ENCODE results near the gene NTM.

NTM gene

DNA sequence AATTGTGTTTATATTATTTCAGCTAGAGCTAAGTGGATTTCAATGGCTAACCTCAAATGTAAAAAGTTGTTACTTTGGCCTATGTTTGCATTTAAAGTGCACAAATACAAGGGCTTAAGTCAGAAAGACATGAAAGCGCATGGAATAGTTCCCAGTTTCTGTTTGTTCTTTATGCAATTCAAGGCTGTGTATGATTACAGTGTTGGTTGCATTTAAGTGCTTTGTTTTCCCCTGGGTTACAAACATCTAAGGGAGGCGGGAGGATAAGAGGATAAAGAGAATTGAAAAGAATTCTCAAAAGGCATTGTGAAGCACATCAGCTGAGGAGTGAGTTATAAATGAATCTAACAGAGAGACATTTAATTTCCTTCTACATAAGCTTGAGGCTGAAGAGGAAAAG, 453.4 kb downstream of the NTM start:
- no peak for DNase-seq (ENCODE audit: low read depth)

DNA sequence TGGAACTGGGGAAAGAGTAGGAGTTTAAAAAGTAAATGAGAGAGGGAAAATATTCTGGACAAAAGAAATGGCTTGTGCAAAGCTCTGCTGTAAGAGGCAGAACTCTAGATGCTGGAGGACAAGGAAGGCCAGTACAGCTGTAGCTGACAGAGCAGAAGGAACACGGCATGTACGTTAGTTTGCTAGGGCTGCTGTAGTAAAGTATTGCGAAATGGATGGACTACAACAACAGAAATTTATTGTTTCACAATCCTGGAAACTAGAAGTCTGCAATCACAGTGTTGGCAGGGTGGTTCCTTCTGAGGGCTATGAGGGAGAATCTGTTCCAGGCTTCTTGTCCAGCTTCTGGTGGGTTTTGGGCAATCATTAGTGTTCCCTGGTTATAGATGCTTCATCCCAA, 454.4 kb downstream of the NTM start:
- no peak for DNase-seq (ENCODE audit: low read depth)

- no peak for DNase-seq (ENCODE audit: low read depth)
These were observed 457.0 kb downstream of the NTM start for GRCh38 chr11:131827430-131827829.

- no peak for DNase-seq (ENCODE audit: low read depth)
These were observed 459.3 kb downstream of the NTM start for GRCh38 chr11:131829725-131830124.

DNA sequence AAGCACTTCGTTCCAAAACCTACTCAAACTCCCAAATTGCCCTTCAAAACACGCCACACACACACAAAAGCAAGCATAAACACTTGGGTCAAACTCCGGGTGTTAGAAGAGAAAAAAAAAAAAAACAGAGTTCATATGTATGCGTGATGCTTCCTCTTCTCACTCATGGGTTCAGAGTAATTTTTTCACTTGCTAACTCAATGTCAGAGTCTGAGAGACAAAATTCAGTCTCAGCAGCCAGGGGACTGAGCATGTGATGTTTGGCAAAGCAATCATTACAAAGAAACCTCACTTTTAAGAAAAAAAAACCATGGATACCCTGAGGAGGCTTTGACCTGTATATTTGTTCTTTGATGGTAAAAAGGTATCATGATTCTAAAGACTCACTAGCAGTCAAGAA, 461.7 kb downstream of the NTM start:
- no peak for DNase-seq (ENCODE audit: low read depth)

DNA sequence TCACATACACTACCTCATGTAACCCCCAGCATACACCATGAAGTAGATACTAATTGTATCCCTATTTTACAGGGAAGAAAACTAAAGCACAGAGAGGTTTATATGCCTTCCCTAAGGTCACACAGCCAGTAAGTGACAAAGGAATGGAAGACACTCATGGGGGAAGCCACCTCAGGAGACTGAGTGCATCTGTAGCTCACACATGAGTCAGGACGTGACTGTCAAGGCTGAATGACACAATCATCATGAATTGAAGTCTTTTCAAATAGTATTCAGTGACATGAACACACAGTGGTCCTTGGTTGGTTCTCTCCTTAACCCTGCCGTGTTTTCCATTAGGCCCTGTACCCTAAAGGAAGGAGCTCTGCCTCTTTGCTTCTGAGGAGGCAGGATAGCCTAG, 463.0 kb downstream of the NTM start:
- DNase-seq (ENCODE audit: low read depth) = no peak

GRCh38 chr11:131837562-131837961, 467.1 kb downstream of the NTM start:
- no peak for DNase-seq (ENCODE audit: low read depth)

- no peak for DNase-seq (ENCODE audit: low read depth)
These were observed 467.6 kb downstream of the NTM start for GRCh38 chr11:131838016-131838415.

GRCh38 chr11:131839326-131839725, 468.9 kb downstream of the NTM start:
- DNase-seq (ENCODE audit: low read depth) = no peak

GRCh38 chr11:131840545-131840944, 470.1 kb downstream of the NTM start:
- no peak for DNase-seq (ENCODE audit: low read depth)

DNA sequence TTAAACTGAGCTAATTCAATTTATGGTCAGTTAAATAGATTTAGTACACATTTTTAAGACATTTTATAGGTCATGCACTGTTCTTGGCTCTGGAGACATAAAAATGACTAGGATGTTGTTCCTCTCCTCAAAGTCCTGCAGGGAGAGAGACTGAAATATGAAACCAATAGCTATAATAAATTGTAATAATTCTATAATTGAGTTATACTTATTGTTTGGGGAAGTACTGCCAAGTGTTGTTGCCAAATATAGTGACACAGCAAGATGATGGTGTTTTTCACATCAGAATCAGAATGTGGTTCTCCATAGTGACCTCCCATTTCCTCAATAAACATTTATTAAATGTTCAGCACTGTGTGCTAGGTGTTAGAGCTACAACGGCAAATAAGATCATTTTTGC, 470.6 kb downstream of the NTM start:
- DNase-seq (ENCODE audit: low read depth) = no peak

- DNase-seq (ENCODE audit: low read depth) = no peak
These were observed 471.7 kb downstream of the NTM start for GRCh38 chr11:131841925-131842635.

- no peak for DNase-seq (ENCODE audit: low read depth)
These were observed 474.8 kb downstream of the NTM start for GRCh38 chr11:131845255-131845654.

DNA sequence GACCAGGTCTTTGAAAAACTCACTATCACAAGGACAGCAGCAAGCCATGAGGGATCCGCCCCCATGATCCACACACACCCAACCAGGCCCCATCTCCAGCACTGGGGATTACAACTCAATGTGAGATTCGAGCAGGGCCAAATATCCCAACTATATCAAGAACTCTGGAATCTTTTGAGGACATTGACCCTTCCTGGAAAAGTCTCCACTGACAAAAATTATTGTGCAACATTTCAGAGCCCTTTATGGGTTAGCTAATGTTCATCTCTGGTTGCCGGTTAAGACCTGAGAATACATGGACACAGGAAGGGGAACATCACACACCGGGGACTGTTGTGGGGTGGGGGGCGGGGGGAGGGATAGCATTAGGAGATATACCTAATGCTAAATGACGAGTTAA, 479.1 kb downstream of the NTM start:
- DNase-seq (ENCODE audit: low read depth) = no peak

GRCh38 chr11:131850507-131850906, 480.1 kb downstream of the NTM start:
- DNase-seq (ENCODE audit: low read depth) = no peak

GRCh38 chr11:131851964-131852755, 481.7 kb downstream of the NTM start:
- DNase-seq (ENCODE audit: low read depth) = no peak

- no peak for DNase-seq (ENCODE audit: low read depth)
These were observed 482.3 kb downstream of the NTM start for GRCh38 chr11:131852757-131853156.

GRCh38 chr11:131854391-131854790, 484.0 kb downstream of the NTM start:
- DNase-seq (ENCODE audit: low read depth) = no peak

DNA sequence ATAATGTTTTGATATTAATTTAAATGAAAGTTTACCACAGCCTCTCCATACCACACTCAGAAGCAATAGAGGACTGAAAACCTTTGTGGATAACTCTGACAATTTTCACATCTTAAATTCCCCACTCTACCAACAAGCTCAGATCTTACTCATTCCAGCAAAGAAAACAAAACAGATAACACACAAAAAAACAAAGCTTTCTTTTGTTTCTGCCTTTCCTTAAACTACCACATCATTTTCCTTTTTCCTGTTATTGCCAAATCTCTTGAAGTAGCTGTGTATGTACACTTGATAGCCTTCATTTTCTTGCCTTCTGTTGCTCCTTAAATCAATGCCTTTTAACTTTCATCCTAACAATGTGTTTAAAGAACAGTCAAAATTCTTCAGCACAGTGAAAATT, 484.9 kb downstream of the NTM start:
- no peak for DNase-seq (ENCODE audit: low read depth)

DNA sequence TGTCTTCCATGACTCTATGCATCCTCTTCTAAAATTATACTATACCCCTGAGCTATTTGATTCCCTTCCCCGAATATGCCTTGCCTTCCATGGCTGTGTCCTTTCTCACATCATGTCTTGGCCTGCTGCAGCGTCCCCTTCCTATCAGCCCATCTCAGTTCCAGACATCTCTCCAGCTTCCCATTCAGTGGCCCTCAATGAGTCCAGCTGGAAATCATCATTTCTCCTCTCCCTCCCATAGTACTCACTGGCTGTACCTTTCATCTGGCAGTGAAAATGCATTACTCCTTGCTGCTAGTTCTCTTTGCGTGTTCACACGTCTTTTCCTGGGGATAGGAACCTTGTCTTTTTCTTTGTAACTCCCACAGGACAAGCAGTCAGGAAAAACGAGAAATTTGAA, 486.8 kb downstream of the NTM start:
- no peak for DNase-seq (ENCODE audit: low read depth)

- no peak for DNase-seq (ENCODE audit: low read depth)
These were observed 488.1 kb downstream of the NTM start for GRCh38 chr11:131858505-131858904.

GRCh38 chr11:131859538-131860210, 489.3 kb downstream of the NTM start:
- DNase-seq (ENCODE audit: low read depth) = peak; percentile 57

DNA sequence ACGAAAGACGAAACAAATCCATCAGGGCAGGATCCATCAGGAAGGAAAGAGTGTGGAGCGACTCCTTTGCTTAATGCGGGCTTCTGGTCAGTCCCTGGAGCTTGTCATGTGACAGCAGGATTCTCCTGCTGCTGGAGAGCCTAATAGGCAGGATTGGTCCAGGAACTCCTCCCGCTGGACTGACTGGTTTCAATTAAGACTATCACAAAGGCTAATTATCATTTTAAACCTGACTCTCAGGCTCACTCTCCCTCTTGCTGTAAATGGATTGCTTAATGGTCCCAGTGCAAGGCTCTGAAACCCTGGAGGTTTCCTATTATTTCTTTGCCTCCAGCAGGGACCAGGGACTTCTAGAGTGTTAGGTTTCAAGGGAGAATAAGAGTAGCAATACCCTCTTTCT, 493.8 kb downstream of the NTM start:
- no peak for DNase-seq (ENCODE audit: low read depth)

Data from non-pigmented ciliary epithelial cell (primary cell).